ENCODE measurements around the gene ESPN. TPM values are rescaled to one million over a fixed set of nuclear protein-coding genes. Genes with fewer than 3 reads are reported as not detected.

Gene ESPN
- total and polyA plus RNA-seq, 2 of the 4 experiments (the other 2 are of a cell fraction), result under 0.01 to 0.02 TPM

- DNase-seq, result no peak
- Histone ChIP-seq H2AK9ac (replicated peaks; ENCODE audit: low read depth, low read length, poor library complexity) (peak overlapping the region; percentile 51), H3K9me3 (ENCODE audit: control insufficient read depth, insufficient read depth, low read length) (no peaks in the 10 kb centered on the region), H3K9me1 (ENCODE audit: insufficient read depth, low read length) (peaks cover 3% of the 10 kb centered on the region; the same call in 1 of the 2 replicates), H3K14ac (replicated peaks; ENCODE audit: low read depth, low read length) (no peak overlapping the region), H4K5ac (ENCODE audit: low read depth, low read length) (no peak overlapping the region), H3K9ac (ENCODE audit: low read depth, low read length) (no peak overlapping the region), H2BK5ac (ENCODE audit: low read depth, low read length, poor library complexity, severe bottlenecking) (no peak overlapping the region), H3K27me3 (ENCODE audit: control insufficient read depth, insufficient read depth, low read length) (peaks cover 60% of the 10 kb centered on the region), H4K91ac (ENCODE audit: insufficient read depth, low read depth, low read length) (no peak overlapping the region), H3K27ac (ENCODE audit: insufficient read depth, low read length) (no peak overlapping the region), H3K36me3 (ENCODE audit: control insufficient read depth, insufficient read depth, low read length) (no peaks in the 10 kb centered on the region), H3K4me2 (ENCODE audit: low read depth, low read length) (no peak overlapping the region), H4K20me1 (ENCODE audit: insufficient read depth, low read length) (no peaks in the 10 kb centered on the region; the same call in 1 of the 2 replicates), H3K4ac (ENCODE audit: low read depth, low read length) (no peak overlapping the region), H2AK5ac (ENCODE audit: low read depth, low read length) (no peak overlapping the region), H4K8ac (ENCODE audit: low read depth in 2 of 2, low read length in 2 of 2) (no peak overlapping the region), H3K4me1 (ENCODE audit: control insufficient read depth, insufficient read depth, low read length) (peaks cover 2% of the 10 kb centered on the region), H3K56ac (ENCODE audit: extremely low read depth, insufficient read depth, low read length) (no peak overlapping the region), H3K18ac (ENCODE audit: low read depth, low read length) (no peak overlapping the region), H3K4me3 (ENCODE audit: insufficient read depth, low read depth, low read length) (no peak overlapping the region), H2BK15ac (ENCODE audit: low read depth, low read length) (no peak overlapping the region), H2BK20ac (ENCODE audit: low read depth, low read length) (no peak overlapping the region), H3K23ac (ENCODE audit: low read depth, low read length) (no peak overlapping the region), H3K79me1 (ENCODE audit: low read depth in 1 of 2, low read length in 2 of 2) (no peaks in the 10 kb centered on the region), H2BK120ac (ENCODE audit: low read depth, low read length) (no peak overlapping the region), H2AFZ (replicated peaks; ENCODE audit: low read length, poor library complexity) (no peak overlapping the region)
- CTCF ChIA-PET, result interaction anchor here (0.5 kb wide), 1 partner anchor 15 kb away, joined by 3 read pairs; no protein-coding TSS in a partner anchor
- dilution Hi-C loops (cut with HindIII; ENCODE audit: low sequenced_read_pairs, unreplicated experiment), result no loop called here
- no TSS peak for BruUV-seq (replicated peaks)
- intact Hi-C loops (cut with micrococcal nuclease), result no loop called here
- TF ChIP-seq FOS (IDR thresholded peaks at IDR 0.05; ENCODE audit: low read depth, low read length), result no peak
- TF ChIP-seq MXI1 (IDR thresholded peaks at IDR 0.05; ENCODE audit: borderline replicate concordance, low read depth, low read length), result no peak
- TF ChIP-seq MAZ (IDR thresholded peaks at IDR 0.05; ENCODE audit: borderline replicate concordance, low read depth, low read length), result no peak
- TF ChIP-seq CHD1 (IDR thresholded peaks at IDR 0.05; ENCODE audit: low read depth, low read length), result no peak
- TF ChIP-seq RFX5 (IDR thresholded peaks at IDR 0.05; ENCODE audit: low read depth, low read length), result no peak
- TF ChIP-seq POLR2A (IDR thresholded peaks at IDR 0.05; ENCODE audit: low read depth, low read length), result no peak
- no peak for TF ChIP-seq SMC3 (IDR thresholded peaks at IDR 0.05; ENCODE audit: low read depth, low read length)
- TF ChIP-seq ELK1 (IDR thresholded peaks at IDR 0.05; ENCODE audit: borderline replicate concordance, low read depth, low read length), result no peak
- TF ChIP-seq MAFK (IDR thresholded peaks at IDR 0.05; ENCODE audit: low read depth, low read length), result no peak
- WGBS, 2 experiments (ENCODE audit: extremely low coverage in 2 of 2, insufficient read length in 1 of 2), result 80% methylated on average over 3 of the region's 8 CpGs; no CpG with 5 or more reads in 1 of the 2 experiments
- in situ Hi-C loops (cut with MboI; ENCODE audit: low sequenced_read_pairs), result no loop called here
- POLR2A ChIA-PET (ENCODE audit: unreplicated experiment), result no interaction called here
- ATAC-seq (ENCODE audit: low read depth), result no peak
These were observed 8.3 kb upstream of the ESPN start for GRCh38 chr1:6416295-6416656.
